OCI-LY3 (cell line): Measurements from ENCODE around the gene ABCA4.

Source experiments
- H2AFZ ChIP-seq: fragments of 200-600, 300-600 bp; shearing (Covaris generic); 2 replicates; pipeline ENCODE4 v1.6.0; 2014; ENCODE audit warnings: antibody characterized with exemption, low read depth, low read length
- H3K27ac ChIP-seq: fragments of 200-600, 300-600 bp; sonication (generic); 2 replicates; pipeline ENCODE4 v1.5.1; 2014; ENCODE audit warnings: mild to moderate bottlenecking, low read length, moderate library complexity, mixed read lengths
- H3K27me3 ChIP-seq: fragments of 200-600, 300-600 bp; sonication (generic); 2 replicates; pipeline ENCODE4 v1.6.1; 2014; ENCODE audit warnings: low read depth, low read length, mixed read lengths
- H3K36me3 ChIP-seq: fragments of 200-600, 300-600 bp; sonication (generic); replicated peaks from 2 replicates; pipeline ENCODE3; 2014; ENCODE audit warnings: low read depth, low read length, mixed read lengths
- H3K4me1 ChIP-seq: fragments of 300-600, 200-600 bp; sonication (generic); 2 replicates; pipeline ENCODE4 v1.6.1; 2014; ENCODE audit warnings: low read length, mixed read lengths
- H3K4me2 ChIP-seq: fragments of 200-600, 300-600 bp; sonication (generic); 2 replicates; pipeline ENCODE4 v1.6.1; 2014; ENCODE audit warnings: low read length, mixed read lengths
- H3K4me3 ChIP-seq: fragments of 300-600, 200-600 bp; sonication (generic); 2 replicates; pipeline ENCODE4 v1.5.1; 2014; ENCODE audit warnings: antibody characterized with exemption, mild to moderate bottlenecking, low read length, moderate library complexity
- H3K79me2 ChIP-seq: fragments of 300-600, 200-600 bp; shearing (Covaris generic); 2 replicates; pipeline ENCODE4 v1.6.1; 2014; ENCODE audit warnings: mild to moderate bottlenecking, low read length, mixed read lengths
- H3K9ac ChIP-seq: fragments of 300-600, 200-600 bp; shearing (Covaris generic); 2 replicates; pipeline ENCODE4 v1.6.0; 2014; ENCODE audit warnings: mild to moderate bottlenecking, low read length, moderate library complexity
- H3K9me3 ChIP-seq: fragments of 200-600, 300-600 bp; shearing (Covaris generic); 2 replicates; pipeline ENCODE4 v1.6.1; 2014; ENCODE audit warnings: low read length, mixed read lengths; ENCODE audit not compliant: insufficient read depth
- H4K20me1 ChIP-seq: fragments of 200-600, 300-600 bp; sonication (generic); 2 replicates; pipeline ENCODE4 v1.6.1; 2016; ENCODE audit warnings: low read length, mixed read lengths; ENCODE audit not compliant: insufficient read depth
- CTCF ChIP-seq: fragments of 200-600, 300-600 bp; sonication (generic); IDR thresholded peaks from 2 replicates; pipeline ENCODE4 v1.5.1; 2014; ENCODE audit warnings: antibody characterized with exemption, low read length, low read depth
- EZH2phosphoT487 ChIP-seq: fragments of 200-600 bp; shearing (Covaris generic); IDR thresholded peaks from 2 replicates; pipeline ENCODE4 v1.6.1; 2018; ENCODE audit warnings: antibody characterized with exemption, mixed run types, low read depth

Gene ABCA4

DNA sequence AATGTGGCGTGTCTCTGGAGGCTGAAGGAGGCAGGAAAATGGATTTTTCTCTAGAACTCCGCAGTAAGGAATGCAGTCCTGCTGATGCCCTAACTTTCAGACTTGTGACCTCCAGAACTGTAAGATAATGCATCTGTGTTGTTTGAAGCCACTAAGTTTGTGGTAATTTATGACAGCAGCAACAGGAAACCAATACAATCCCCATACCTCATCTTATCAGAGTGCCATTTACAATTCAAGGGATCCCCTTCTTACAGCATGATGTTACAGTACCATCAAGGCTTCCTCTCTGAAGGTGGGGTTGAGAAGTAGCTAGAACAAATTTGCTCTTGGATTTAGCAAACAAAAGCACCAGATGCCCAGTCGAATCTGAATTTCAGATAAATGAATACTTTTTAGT lies 21.6 kb downstream of the ABCA4 start:
- no peak overlapping the region for H3K4me2 ChIP-seq
- H3K4me1 ChIP-seq: no peaks in the 10 kb centered on the region
- no peaks in the 10 kb centered on the region for H3K9me3 ChIP-seq
- H3K79me2 ChIP-seq: no peaks in the 10 kb centered on the region
- no peaks in the 10 kb centered on the region for H3K36me3 ChIP-seq
- H3K27ac ChIP-seq: no peak overlapping the region
- H3K4me3 ChIP-seq: no peak overlapping the region
- H3K27me3 ChIP-seq: peaks cover 45% of the 10 kb centered on the region
- TF ChIP-seq CTCF (no peak), EZH2phosphoT487 (no peak)
- no peak overlapping the region for H3K9ac ChIP-seq
- no peak overlapping the region for H2AFZ ChIP-seq
- peaks cover 12% of the 10 kb centered on the region for H4K20me1 ChIP-seq

DNA sequence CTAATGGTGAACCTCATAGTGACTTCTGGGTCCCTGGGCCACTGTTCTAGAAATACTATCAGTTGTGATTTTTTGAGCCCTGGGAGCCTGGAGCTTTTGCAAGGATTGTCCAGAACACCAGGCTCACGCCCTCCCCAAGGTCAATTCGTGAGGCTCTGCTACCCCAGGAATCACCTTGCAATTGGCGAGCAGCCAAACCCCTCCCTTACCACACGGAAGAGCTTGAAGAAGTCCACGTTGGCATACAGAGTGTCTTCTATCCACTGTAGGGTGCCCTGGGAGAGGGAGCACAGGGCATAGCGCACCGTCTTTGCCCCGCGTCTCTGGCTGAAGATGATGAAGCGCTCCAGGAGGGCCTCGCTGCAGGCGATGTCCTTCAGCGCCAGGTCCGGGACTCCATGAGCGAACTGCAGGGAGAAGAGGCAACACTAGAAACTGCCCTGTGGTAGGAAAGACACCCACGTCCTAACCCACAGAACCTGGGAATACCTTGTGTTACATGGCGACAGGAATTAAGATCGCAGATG lies 22.3 kb downstream of the ABCA4 start:
- Histone ChIP-seq H3K27me3 (peaks cover 43% of the 10 kb centered on the region), H2AFZ (no peak overlapping the region), H3K36me3 (no peaks in the 10 kb centered on the region), H3K4me3 (no peak overlapping the region), H4K20me1 (peaks cover 10% of the 10 kb centered on the region; the same call in 1 of the 2 replicates), H3K27ac (no peak overlapping the region), H3K4me2 (no peak overlapping the region), H3K79me2 (no peaks in the 10 kb centered on the region), H3K4me1 (no peaks in the 10 kb centered on the region), H3K9ac (no peak overlapping the region), H3K9me3 (no peaks in the 10 kb centered on the region)
- TF ChIP-seq CTCF (no peak), EZH2phosphoT487 (no peak)

GRCh38 chr1:94096797-94097549 lies 24.0 kb downstream of the ABCA4 start:
- no peaks in the 10 kb centered on the region; the same call in 1 of the 2 replicates for H4K20me1 ChIP-seq

More at GRCh38 chr1:94096797-94097549, 24.0 kb downstream of the ABCA4 start:
- Histone ChIP-seq H3K4me1 (no peaks in the 10 kb centered on the region), H3K4me2 (no peak overlapping the region), H3K9me3 (no peaks in the 10 kb centered on the region), H3K9ac (no peak overlapping the region), H3K27ac (no peak overlapping the region), H3K36me3 (no peaks in the 10 kb centered on the region), H3K27me3 (peaks cover 39% of the 10 kb centered on the region), H2AFZ (no peak overlapping the region), H3K79me2 (no peaks in the 10 kb centered on the region), H3K4me3 (no peak overlapping the region)
- TF ChIP-seq EZH2phosphoT487 (no peak), CTCF (no peak)
